Liver (tissue), 3 donors: ENCODE results near the gene TOX4.
"Not testable (repeated sequence)": the region's sequence is repeated elsewhere in the genome, so short reads cannot be mapped to it uniquely, and the experiment has no call there.

Source experiments
- ATF3 ChIP-seq: IDR thresholded peaks from 2 replicates; pipeline ENCODE4 v1.6.1; 2016; ENCODE audit warnings: antibody characterized with exemption
- CTCF ChIP-seq: fragments of 150-350 bp; IDR thresholded peaks from 2 replicates; pipeline ENCODE4 v1.5.1; 2017; ENCODE audit warnings: improper control_type of control experiment, low read depth, low read length; ENCODE audit not compliant: missing input control
- JUND ChIP-seq, 2 donors: IDR thresholded peaks; 2 replicates each; pipeline ENCODE4 v1.6.1; 2016; ENCODE audit warnings: antibody characterized with exemption in 2 of 2
- REST ChIP-seq: IDR thresholded peaks from 2 replicates; pipeline ENCODE4 v1.6.1; 2016; ENCODE audit warnings: antibody characterized with exemption, mild to moderate bottlenecking
- donor health status: healthy.
- donor health status: healthy.

- not testable (repeated sequence) for TF ChIP-seq REST; CTCF; JUND (IDR thresholded peaks at IDR 0.05); ATF3
Measured at GRCh38 chr14:21544588-21544987, 67.6 kb downstream of the TOX4 start.
